HepG2 (cell line): ENCODE data around the gene UPK1A. TPM values are rescaled to one million over a fixed set of nuclear protein-coding genes. Genes with fewer than 3 reads are reported as not detected.

Experiments used
- AHDC1 ChIP-seq: sonication (generic); formaldehyde crosslinking; IDR thresholded peaks from 2 replicates; pipeline ENCODE4 v1.5.1; 2020; ENCODE audit warnings: mild to moderate bottlenecking, missing genetic modification reagents, borderline replicate concordance
- CBFB ChIP-seq: sonication (generic); formaldehyde crosslinking; IDR thresholded peaks from 2 replicates; pipeline ENCODE4 v1.4.0; 2020; ENCODE audit warnings: missing genetic modification reagents
- CERS6 ChIP-seq: sonication (generic); formaldehyde crosslinking; IDR thresholded peaks from 2 replicates; pipeline ENCODE4 v1.5.0; 2020; ENCODE audit warnings: missing genetic modification reagents
- CREB1 ChIP-seq, 2 experiments: fragments of 450-650 bp in 1 of 2; IDR thresholded peaks; 2 replicates each; pipeline ENCODE4 v1.6.1; 2016 to 2017; ENCODE audit warnings: control low read depth in 1 of 2, mild to moderate bottlenecking in 1 of 2, missing compliant biosample characterization in 1 of 2, missing genetic modification characterization in 1 of 2
- ELK4 ChIP-seq: sonication (generic); formaldehyde crosslinking; IDR thresholded peaks from 2 replicates; pipeline ENCODE4 v1.9.0; 2021; ENCODE audit warnings: missing genetic modification reagents, borderline replicate concordance
- GFI1 ChIP-seq: sonication (generic); formaldehyde crosslinking; IDR thresholded peaks from 2 replicates; pipeline ENCODE4 v1.5.0; 2020; ENCODE audit warnings: missing genetic modification reagents, mild to moderate bottlenecking, borderline replicate concordance
- GPBP1L1 ChIP-seq: sonication (generic); formaldehyde crosslinking; IDR thresholded peaks from 2 replicates; pipeline ENCODE4 v1.5.0; 2020; ENCODE audit warnings: mild to moderate bottlenecking, missing genetic modification reagents
- HOXA5 ChIP-seq: sonication (generic); formaldehyde crosslinking; IDR thresholded peaks from 2 replicates; pipeline ENCODE4 v1.4.0; 2020; ENCODE audit warnings: missing genetic modification reagents
- IRF2 ChIP-seq: IDR thresholded peaks from 2 replicates; pipeline ENCODE4 v1.6.1; 2018; ENCODE audit warnings: missing genetic modification reagents, missing compliant biosample characterization
- JUN ChIP-seq: sonication (generic); formaldehyde crosslinking; IDR thresholded peaks from 2 replicates; pipeline ENCODE4 v1.4.0; 2020; ENCODE audit warnings: mild to moderate bottlenecking, missing genetic modification reagents
- KDM3A ChIP-seq: IDR thresholded peaks from 2 replicates; pipeline ENCODE4 v1.6.1; 2018; ENCODE audit warnings: low read depth, missing compliant biosample characterization
- PAF1 ChIP-seq: IDR thresholded peaks from 2 replicates; pipeline ENCODE4 v1.6.1; 2016; ENCODE audit warnings: missing genetic modification reagents, missing compliant biosample characterization
- TBL1XR1 ChIP-seq: fragments of 150-350 bp; IDR thresholded peaks from 2 replicates; pipeline ENCODE4 v1.6.1; 2014; ENCODE audit warnings: borderline replicate concordance, low read length; ENCODE audit not compliant: partially characterized antibody
- TOE1 ChIP-seq: sonication (generic); formaldehyde crosslinking; IDR thresholded peaks from 2 replicates; pipeline ENCODE4 v1.4.0; 2020; ENCODE audit warnings: mild to moderate bottlenecking, missing genetic modification reagents
- ZKSCAN8 ChIP-seq: IDR thresholded peaks from 2 replicates; pipeline ENCODE4 v1.6.1; 2016; ENCODE audit warnings: borderline replicate concordance, missing genetic modification reagents, missing compliant biosample characterization
- ZNF614 ChIP-seq: IDR thresholded peaks from 2 replicates; pipeline ENCODE4 v1.6.1; 2018; ENCODE audit warnings: missing biosample characterization, missing genetic modification reagents, inconsistent platforms, borderline replicate concordance
- ZNF670 ChIP-seq: sonication (generic); formaldehyde crosslinking; IDR thresholded peaks from 2 replicates; pipeline ENCODE4 v1.8.0; 2022; ENCODE audit warnings: mild to moderate bottlenecking, missing genetic modification reagents, borderline replicate concordance
- polyA plus RNA-seq, 8 experiments: library from polyadenylated mRNA; depleted of rRNA in 3 of 8; stranded (reverse) in 7 of 8; unstranded in 1 of 8; fragments of >200 nt; fragmentation: Illumina TruSeq in 4 of 8; extraction: Trizol in 4 of 8; gene quantifications; 2 replicates each; pipeline versions ENCODE4 v1.2.1 to v1.2.3, GENCODE V29; 2011 to 2016; ENCODE audit warnings: low read depth in 4 of 8, missing spikeins in 1 of 8, mixed read lengths in 1 of 8; ENCODE audit not compliant: insufficient read depth in 1 of 8
- total RNA-seq, 5 experiments: library from RNA; depleted of rRNA; stranded (reverse); fragments of >200 nt; fragmentation: Illumina TruSeq; extraction: Trizol; gene quantifications; 2 replicates each; pipeline ENCODE4 v1.2.3, GENCODE V29; 2016; ENCODE audit warnings: low read depth in 1 of 5

Gene UPK1A
- total and polyA plus RNA-seq, 2 of the 13 experiments (the other 11 are each of a cell fraction or from before 2014, with no cell fraction given) = 2.9 TPM; not detected in 1

GRCh38 chr19:35628565-35629331 lies 37.6 kb upstream of the UPK1A start, which contains the start of gene RBM42 (continued):
- no peak for TF ChIP-seq CERS6 (CRISPR knock-in tag)
- TF ChIP-seq TBL1XR1 = peak; percentile 83
- peak; percentile 100 for TF ChIP-seq CREB1 (IDR thresholded peaks at IDR 0.05)
- TF ChIP-seq CREB1 (CRISPR knock-in tag; IDR thresholded peaks at IDR 0.05) = peak; percentile 100
- TF ChIP-seq ZKSCAN8 = no peak
- TF ChIP-seq AHDC1 (CRISPR knock-in tag) = no peak; the same call in 1 of the 2 replicates
- 0 out of 2 replicates have a peak, but pooled peaks have one; percentile 18 for TF ChIP-seq GFI1
- TF ChIP-seq CBFB (CRISPR knock-in tag) = peak; percentile 82; the same call in 1 of the 2 replicates
- peak; percentile 66 for TF ChIP-seq HOXA5 (CRISPR knock-in tag)
- peak; percentile 90 for TF ChIP-seq IRF2 (CRISPR knock-in tag)
- TF ChIP-seq TOE1 (CRISPR knock-in tag) = no peak
- peak; percentile 75; the same call in 1 of the 2 replicates for TF ChIP-seq JUN (CRISPR knock-in tag)
- peak; percentile 54; the same call in 1 of the 2 replicates for TF ChIP-seq ZNF670 (CRISPR knock-in tag)
- peak; percentile 38; the same call in 1 of the 2 replicates for TF ChIP-seq KDM3A
- no peak for TF ChIP-seq GPBP1L1 (CRISPR knock-in tag)
- TF ChIP-seq ELK4 = no peak
- 0 out of 2 replicates have a peak, but pooled peaks have one; percentile 13 for TF ChIP-seq ZNF614 (CRISPR knock-in tag)
- TF ChIP-seq PAF1 (CRISPR knock-in tag) = no peak
